GM23338 (cell line): ENCODE results near the gene PRUNE2. TPM values are rescaled to one million over a fixed set of nuclear protein-coding genes. Genes with fewer than 3 reads are reported as not detected.

Source experiments
- ATAC-seq: fragments of 200-7000 bp; cut with Tn5 transposase; 3 replicates; pipeline ENCODE4 v1.9.1; 2020
- DNase-seq: peaks from one replicate; pipeline ENCODE4 v3.0.0-alpha.2; 2015; ENCODE audit warnings: low spot score
- H2AFZ ChIP-seq: fragments of 200-600 bp; sonication (generic); 2 replicates; pipeline ENCODE4 v1.8.0; 2016; ENCODE audit warnings: antibody characterized with exemption, mild to moderate bottlenecking, moderate library complexity
- H3F3A ChIP-seq: fragments of 200-600 bp; sonication (generic); replicated peaks from 2 replicates; pipeline ENCODE4 v1.8.0; 2017; ENCODE audit warnings: antibody characterized with exemption, mixed run types, low read depth
- H3K27ac ChIP-seq: fragments of 200-600 bp; sonication (generic); 2 replicates; pipeline ENCODE4 v1.6.1; 2016; ENCODE audit warnings: low read depth
- H3K27me3 ChIP-seq: fragments of 200-600 bp; sonication (generic); 2 replicates; pipeline ENCODE4 v1.8.0; 2016; ENCODE audit warnings: mild to moderate bottlenecking, mixed run types, moderate library complexity; ENCODE audit not compliant: insufficient read depth
- H3K36me3 ChIP-seq: fragments of 200-600 bp; sonication (generic); 2 replicates; pipeline ENCODE4 v1.8.0; 2016; ENCODE audit warnings: mild to moderate bottlenecking; ENCODE audit not compliant: insufficient read depth
- H3K4me1 ChIP-seq: fragments of 200-600 bp; sonication (generic); 2 replicates; pipeline ENCODE4 v1.8.0; 2016; ENCODE audit warnings: mild to moderate bottlenecking, moderate library complexity; ENCODE audit not compliant: insufficient read depth
- H3K4me2 ChIP-seq: fragments of 200-600 bp; sonication (generic); 2 replicates; pipeline ENCODE4 v1.7.1; 2017; ENCODE audit warnings: mixed run types
- H3K4me3 ChIP-seq: fragments of 200-600 bp; sonication (generic); 2 replicates; pipeline ENCODE4 v1.6.1; 2016; ENCODE audit warnings: mixed run types
- H3K79me2 ChIP-seq: fragments of 200-600 bp; sonication (generic); replicated peaks from 2 replicates; pipeline ENCODE4 v1.8.0; 2017; ENCODE audit warnings: mild to moderate bottlenecking; ENCODE audit not compliant: insufficient read depth
- H3K9me2 ChIP-seq: fragments of 200-600 bp; sonication (generic); 2 replicates; pipeline ENCODE4 v1.8.0; 2017; ENCODE audit not compliant: insufficient read depth
- H4K20me1 ChIP-seq: fragments of 200-600 bp; sonication (generic); replicated peaks from 2 replicates; pipeline ENCODE4 v1.8.0; 2017; ENCODE audit warnings: mild to moderate bottlenecking; ENCODE audit not compliant: insufficient read depth
- H3K27ac Mint-ChIP-seq: 2 replicates; pipeline ENCODE4 v1.8.0; 2020; ENCODE audit warnings: inconsistent platforms, mild to moderate bottlenecking, moderate library complexity, mixed read lengths
- H3K27me3 Mint-ChIP-seq: 3 replicates; pipeline ENCODE4 v1.8.0; 2022; ENCODE audit warnings: low read depth, mild to moderate bottlenecking, moderate library complexity, mixed read lengths, inconsistent platforms; ENCODE audit not compliant: insufficient read depth, poor library complexity
- H3K36me3 Mint-ChIP-seq: 3 replicates; pipeline ENCODE4 v1.8.0; 2021; ENCODE audit warnings: low read depth, mild to moderate bottlenecking, inconsistent platforms, moderate library complexity, mixed read lengths
- H3K4me1 Mint-ChIP-seq: 3 replicates; pipeline ENCODE4 v1.8.0; 2020; ENCODE audit warnings: mild to moderate bottlenecking, inconsistent platforms, mixed read lengths
- H3K4me3 Mint-ChIP-seq: 3 replicates; pipeline ENCODE4 v1.8.0; 2021; ENCODE audit warnings: moderate library complexity, mild to moderate bottlenecking, inconsistent platforms, mixed read lengths
- H3K9me3 Mint-ChIP-seq: 3 replicates; pipeline ENCODE4 v1.8.0; 2020; ENCODE audit warnings: moderate library complexity, mild to moderate bottlenecking, inconsistent platforms, mixed read lengths
- EZH2 ChIP-seq: fragments of 200-600 bp; sonication (generic); IDR thresholded peaks from one replicate; pipeline ENCODE4 v1.8.0; 2017; ENCODE audit warnings: antibody characterized with exemption, mild to moderate bottlenecking, low read depth; ENCODE audit not compliant: unreplicated experiment
- NANOG ChIP-seq: IDR thresholded peaks from 2 replicates; pipeline ENCODE4 v1.6.1; 2016; ENCODE audit warnings: antibody characterized with exemption, borderline replicate concordance
- POLR2AphosphoS5 ChIP-seq: IDR thresholded peaks from 2 replicates; pipeline ENCODE4 v1.6.1; 2016; ENCODE audit warnings: antibody characterized with exemption, low read depth
- ZNF331 ChIP-seq: fragments of 250-450 bp; sonication (Bioruptor Pico); IDR thresholded peaks from 2 replicates; pipeline ENCODE4 v1.5.0; 2020; ENCODE audit warnings: low read depth, mild to moderate bottlenecking, moderate library complexity
- polyA plus RNA-seq: library from polyadenylated mRNA; unstranded; fragments of >200 nt; fragmentation: Nextera tagmentation; extraction: Ambion mirVana; gene quantifications from 2 replicates; pipeline ENCODE4 v1.2.1, GENCODE V29; 2016
- total RNA-seq: library from RNA; depleted of rRNA; stranded (reverse); fragments of >200 nt; shearing (Covaris generic); gene quantifications from 2 replicates; pipeline ENCODE4 v1.2.3, GENCODE V29; 2014
- TF ChIP-seq, protein P1 (sequence below): fragments of 250-450 bp; sonication (Bioruptor Pico); IDR thresholded peaks from 2 replicates; pipeline ENCODE4 v1.5.0; 2020; ENCODE audit warnings: mild to moderate bottlenecking, moderate library complexity
- TF ChIP-seq, protein P2 (sequence below): IDR thresholded peaks from 2 replicates; pipeline ENCODE4 v1.6.1; 2016; ENCODE audit warnings: antibody characterized with exemption

Gene PRUNE2
- total and polyA plus RNA-seq, 2 experiments from 2014 or later, result 10.6 to 26.5 TPM

DNA sequence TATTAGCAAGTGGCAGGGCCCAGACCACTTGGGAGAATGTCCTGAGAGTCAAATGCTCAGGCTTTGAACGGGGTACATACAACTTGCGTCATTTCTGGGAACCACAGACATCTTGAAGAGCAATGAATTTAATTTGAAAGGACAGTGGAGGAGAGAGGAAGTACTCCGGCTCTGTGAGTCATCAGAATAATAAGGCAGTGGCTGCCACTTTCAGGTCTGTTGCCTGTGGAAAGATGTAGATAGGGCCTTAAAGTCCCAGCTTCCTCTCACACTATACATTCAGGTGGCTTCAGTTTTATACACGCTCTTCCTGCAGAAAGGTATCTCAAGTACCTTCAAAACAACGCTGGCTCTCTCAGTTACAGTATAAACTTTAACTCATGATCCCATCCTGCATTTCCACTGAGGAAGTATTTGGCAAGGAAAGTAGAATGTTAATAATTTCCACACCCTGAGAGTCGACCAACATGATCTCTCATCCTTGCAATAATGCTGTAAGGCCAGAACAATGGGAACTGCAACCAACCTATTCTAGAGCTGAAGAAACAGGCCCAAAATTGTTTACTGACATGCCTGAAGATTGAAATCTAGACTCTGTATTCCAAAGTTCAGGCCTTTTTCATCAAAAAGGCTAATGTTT lies 6.8 kb upstream of the PRUNE2 start (continued):
- TF ChIP-seq, protein P1, sequence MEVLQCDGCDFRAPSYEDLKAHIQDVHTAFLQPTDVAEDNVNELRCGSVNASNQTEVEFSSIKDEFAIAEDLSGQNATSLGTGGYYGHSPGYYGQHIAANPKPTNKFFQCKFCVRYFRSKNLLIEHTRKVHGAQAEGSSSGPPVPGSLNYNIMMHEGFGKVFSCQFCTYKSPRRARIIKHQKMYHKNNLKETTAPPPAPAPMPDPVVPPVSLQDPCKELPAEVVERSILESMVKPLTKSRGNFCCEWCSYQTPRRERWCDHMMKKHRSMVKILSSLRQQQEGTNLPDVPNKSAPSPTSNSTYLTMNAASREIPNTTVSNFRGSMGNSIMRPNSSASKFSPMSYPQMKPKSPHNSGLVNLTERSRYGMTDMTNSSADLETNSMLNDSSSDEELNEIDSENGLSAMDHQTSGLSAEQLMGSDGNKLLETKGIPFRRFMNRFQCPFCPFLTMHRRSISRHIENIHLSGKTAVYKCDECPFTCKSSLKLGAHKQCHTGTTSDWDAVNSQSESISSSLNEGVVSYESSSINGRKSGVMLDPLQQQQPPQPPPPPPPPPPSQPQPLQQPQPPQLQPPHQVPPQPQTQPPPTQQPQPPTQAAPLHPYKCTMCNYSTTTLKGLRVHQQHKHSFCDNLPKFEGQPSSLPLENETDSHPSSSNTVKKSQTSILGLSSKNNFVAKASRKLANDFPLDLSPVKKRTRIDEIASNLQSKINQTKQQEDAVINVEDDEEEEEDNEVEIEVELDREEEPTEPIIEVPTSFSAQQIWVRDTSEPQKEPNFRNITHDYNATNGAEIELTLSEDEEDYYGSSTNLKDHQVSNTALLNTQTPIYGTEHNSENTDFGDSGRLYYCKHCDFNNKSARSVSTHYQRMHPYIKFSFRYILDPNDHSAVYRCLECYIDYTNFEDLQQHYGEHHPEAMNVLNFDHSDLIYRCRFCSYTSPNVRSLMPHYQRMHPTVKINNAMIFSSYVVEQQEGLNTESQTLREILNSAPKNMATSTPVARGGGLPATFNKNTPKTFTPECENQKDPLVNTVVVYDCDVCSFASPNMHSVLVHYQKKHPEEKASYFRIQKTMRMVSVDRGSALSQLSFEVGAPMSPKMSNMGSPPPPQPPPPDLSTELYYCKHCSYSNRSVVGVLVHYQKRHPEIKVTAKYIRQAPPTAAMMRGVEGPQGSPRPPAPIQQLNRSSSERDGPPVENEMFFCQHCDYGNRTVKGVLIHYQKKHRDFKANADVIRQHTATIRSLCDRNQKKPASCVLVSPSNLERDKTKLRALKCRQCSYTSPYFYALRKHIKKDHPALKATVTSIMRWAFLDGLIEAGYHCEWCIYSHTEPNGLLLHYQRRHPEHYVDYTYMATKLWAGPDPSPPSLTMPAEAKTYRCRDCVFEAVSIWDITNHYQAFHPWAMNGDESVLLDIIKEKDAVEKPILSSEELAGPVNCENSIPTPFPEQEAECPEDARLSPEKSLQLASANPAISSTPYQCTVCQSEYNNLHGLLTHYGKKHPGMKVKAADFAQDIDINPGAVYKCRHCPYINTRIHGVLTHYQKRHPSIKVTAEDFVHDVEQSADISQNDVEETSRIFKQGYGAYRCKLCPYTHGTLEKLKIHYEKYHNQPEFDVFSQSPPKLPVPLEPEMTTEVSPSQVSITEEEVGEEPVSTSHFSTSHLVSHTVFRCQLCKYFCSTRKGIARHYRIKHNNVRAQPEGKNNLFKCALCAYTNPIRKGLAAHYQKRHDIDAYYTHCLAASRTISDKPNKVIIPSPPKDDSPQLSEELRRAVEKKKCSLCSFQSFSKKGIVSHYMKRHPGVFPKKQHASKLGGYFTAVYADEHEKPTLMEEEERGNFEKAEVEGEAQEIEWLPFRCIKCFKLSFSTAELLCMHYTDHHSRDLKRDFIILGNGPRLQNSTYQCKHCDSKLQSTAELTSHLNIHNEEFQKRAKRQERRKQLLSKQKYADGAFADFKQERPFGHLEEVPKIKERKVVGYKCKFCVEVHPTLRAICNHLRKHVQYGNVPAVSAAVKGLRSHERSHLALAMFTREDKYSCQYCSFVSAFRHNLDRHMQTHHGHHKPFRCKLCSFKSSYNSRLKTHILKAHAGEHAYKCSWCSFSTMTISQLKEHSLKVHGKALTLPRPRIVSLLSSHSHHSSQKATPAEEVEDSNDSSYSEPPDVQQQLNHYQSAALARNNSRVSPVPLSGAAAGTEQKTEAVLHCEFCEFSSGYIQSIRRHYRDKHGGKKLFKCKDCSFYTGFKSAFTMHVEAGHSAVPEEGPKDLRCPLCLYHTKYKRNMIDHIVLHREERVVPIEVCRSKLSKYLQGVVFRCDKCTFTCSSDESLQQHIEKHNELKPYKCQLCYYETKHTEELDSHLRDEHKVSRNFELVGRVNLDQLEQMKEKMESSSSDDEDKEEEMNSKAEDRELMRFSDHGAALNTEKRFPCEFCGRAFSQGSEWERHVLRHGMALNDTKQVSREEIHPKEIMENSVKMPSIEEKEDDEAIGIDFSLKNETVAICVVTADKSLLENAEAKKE, result no peak
- TF ChIP-seq, protein P2, sequence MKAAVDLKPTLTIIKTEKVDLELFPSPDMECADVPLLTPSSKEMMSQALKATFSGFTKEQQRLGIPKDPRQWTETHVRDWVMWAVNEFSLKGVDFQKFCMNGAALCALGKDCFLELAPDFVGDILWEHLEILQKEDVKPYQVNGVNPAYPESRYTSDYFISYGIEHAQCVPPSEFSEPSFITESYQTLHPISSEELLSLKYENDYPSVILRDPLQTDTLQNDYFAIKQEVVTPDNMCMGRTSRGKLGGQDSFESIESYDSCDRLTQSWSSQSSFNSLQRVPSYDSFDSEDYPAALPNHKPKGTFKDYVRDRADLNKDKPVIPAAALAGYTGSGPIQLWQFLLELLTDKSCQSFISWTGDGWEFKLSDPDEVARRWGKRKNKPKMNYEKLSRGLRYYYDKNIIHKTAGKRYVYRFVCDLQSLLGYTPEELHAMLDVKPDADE, result no peak

DNA sequence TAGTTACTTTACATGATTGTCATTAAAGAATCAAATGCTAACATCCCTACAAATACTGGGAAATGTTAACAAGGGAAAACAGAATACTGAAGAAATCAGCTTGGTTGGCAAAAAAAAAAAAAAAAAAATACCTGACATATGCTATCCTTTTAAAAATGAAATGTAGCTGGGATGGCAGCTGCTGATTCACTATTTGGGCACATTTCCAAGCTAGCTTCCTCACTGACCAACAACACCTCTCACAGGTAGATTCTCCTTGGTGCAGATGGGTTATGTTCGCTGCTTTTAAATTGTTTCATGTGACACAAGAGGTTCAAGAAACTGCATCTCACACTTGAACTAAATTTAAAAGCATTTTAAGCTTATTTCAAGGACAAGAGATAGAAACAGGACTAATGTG lies 6.1 kb upstream of the PRUNE2 start:
- H3K4me1 ChIP-seq, result peaks cover 21% of the 10 kb centered on the region; the same call in 1 of the 2 replicates
- H3K36me3 ChIP-seq, result no peaks in the 10 kb centered on the region
- no peak overlapping the region for H2AFZ ChIP-seq
- no peaks in the 10 kb centered on the region; the same call in 1 of the 2 replicates for H3F3A ChIP-seq
- H3K36me3 Mint-ChIP-seq, result no peaks in the 10 kb centered on the region
- H3K4me1 Mint-ChIP-seq, result peaks cover 20% of the 10 kb centered on the region
- no peaks in the 10 kb centered on the region for H3K9me3 Mint-ChIP-seq
- ATAC-seq, result no peak
- H3K4me3 ChIP-seq, result no peak overlapping the region
- H4K20me1 ChIP-seq, result no peaks in the 10 kb centered on the region
- H3K27me3 Mint-ChIP-seq, result peaks cover 7% of the 10 kb centered on the region
- no peaks in the 10 kb centered on the region; the same call in 1 of the 2 replicates for H3K9me2 ChIP-seq
- no peak for DNase-seq
- H3K79me2 ChIP-seq, result no peaks in the 10 kb centered on the region
- H3K27ac ChIP-seq, result no peak overlapping the region
- H3K4me3 Mint-ChIP-seq, result no peak overlapping the region
- H3K27me3 ChIP-seq, result peaks cover 14% of the 10 kb centered on the region
- H3K4me2 ChIP-seq, result no peak overlapping the region
- no peak overlapping the region for H3K27ac Mint-ChIP-seq
- no peak for TF ChIP-seq EZH2
- TF ChIP-seq, protein P1, result no peak
- no peak for TF ChIP-seq POLR2AphosphoS5
- no peak for TF ChIP-seq NANOG
- TF ChIP-seq, protein P2, result no peak
- TF ChIP-seq ZNF331 (CRISPR knock-in tag), result no peak
